Left ventricle myocardium inferior (tissue), 1 donor: Measurements from ENCODE around the gene HSPA12A. TPM values are rescaled to one million over a fixed set of nuclear protein-coding genes. Genes with fewer than 3 reads are reported as not detected.
A peak's percentile ranks its signal among the peaks of the same experiment; 100 is the strongest.

Source experiments
- DNase-seq: peaks from one replicate; pipeline ENCODE4 v3.0.0-alpha.2; 2020
- H3K27ac ChIP-seq: fragments of 200-600 bp; replicated peaks from 2 replicates; pipeline ENCODE4 v1.8.0; 2021
- H3K27me3 ChIP-seq: fragments of 200-600 bp; 2 replicates; pipeline ENCODE4 v1.8.0; 2021; ENCODE audit warnings: low read depth
- H3K36me3 ChIP-seq: fragments of 200-600 bp; 2 replicates; pipeline ENCODE4 v1.8.0; 2021
- H3K4me1 ChIP-seq: fragments of 200-600 bp; 2 replicates; pipeline ENCODE4 v1.8.0; 2021
- H3K4me3 ChIP-seq: fragments of 200-600 bp; 2 replicates; pipeline ENCODE4 v1.8.0; 2021; ENCODE audit warnings: mild to moderate bottlenecking, moderate library complexity
- H3K9me3 ChIP-seq: fragments of 200-600 bp; replicated peaks from 2 replicates; pipeline ENCODE4 v1.8.0; 2021
- intact Hi-C: fragments of 100-400 bp; cut with micrococcal nuclease; formaldehyde crosslinking; loops from one replicate; pipeline ENCODE4 v1.11.0; 2022
- total RNA-seq: library from RNA; stranded (reverse); fragmentation: NEBNext Ultra II Directional; extraction: Animal tissue kit (Norgen Biotek cat#: 25700); gene quantifications from one replicate; pipeline ENCODE4 v1.2.1, GENCODE V29; 2021
- TF ChIP-seq, protein P1 (sequence below): fragments of 200-600 bp; IDR thresholded peaks from 2 replicates; pipeline ENCODE4 v1.8.0; 2021; ENCODE audit warnings: antibody characterized with exemption, mild to moderate bottlenecking, borderline replicate concordance
- donor health status: DM: no; HTN: yes; CAD: no; lungs with severe emphysema.

The HSPA12A gene
- total RNA-seq, 1 donor from 2014 or later, result 15.0 TPM

DNA sequence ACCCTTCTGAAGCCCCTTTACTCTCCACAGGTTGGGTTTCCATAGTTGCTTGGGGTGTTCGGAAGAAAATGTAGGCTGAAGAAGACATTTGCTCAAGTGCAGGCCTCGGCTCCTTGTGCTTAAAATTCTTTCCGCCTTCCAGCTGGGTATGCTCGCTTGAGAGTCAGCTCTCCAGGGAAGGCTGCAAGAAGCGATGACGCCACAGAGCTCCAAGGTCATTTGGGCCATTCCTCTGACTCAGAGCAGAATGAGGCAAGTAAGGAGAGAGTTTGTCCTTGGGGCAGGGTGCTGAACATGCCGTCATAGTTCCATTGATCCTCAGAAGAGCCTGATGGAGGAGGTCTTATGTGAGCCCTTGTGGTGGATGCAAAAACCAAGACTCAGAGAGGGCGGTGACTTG is 27.4 kb upstream of the HSPA12A start:
- intact Hi-C loops, result no loop called here
- TF ChIP-seq, protein P1, sequence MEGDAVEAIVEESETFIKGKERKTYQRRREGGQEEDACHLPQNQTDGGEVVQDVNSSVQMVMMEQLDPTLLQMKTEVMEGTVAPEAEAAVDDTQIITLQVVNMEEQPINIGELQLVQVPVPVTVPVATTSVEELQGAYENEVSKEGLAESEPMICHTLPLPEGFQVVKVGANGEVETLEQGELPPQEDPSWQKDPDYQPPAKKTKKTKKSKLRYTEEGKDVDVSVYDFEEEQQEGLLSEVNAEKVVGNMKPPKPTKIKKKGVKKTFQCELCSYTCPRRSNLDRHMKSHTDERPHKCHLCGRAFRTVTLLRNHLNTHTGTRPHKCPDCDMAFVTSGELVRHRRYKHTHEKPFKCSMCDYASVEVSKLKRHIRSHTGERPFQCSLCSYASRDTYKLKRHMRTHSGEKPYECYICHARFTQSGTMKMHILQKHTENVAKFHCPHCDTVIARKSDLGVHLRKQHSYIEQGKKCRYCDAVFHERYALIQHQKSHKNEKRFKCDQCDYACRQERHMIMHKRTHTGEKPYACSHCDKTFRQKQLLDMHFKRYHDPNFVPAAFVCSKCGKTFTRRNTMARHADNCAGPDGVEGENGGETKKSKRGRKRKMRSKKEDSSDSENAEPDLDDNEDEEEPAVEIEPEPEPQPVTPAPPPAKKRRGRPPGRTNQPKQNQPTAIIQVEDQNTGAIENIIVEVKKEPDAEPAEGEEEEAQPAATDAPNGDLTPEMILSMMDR, result no peak
- Histone ChIP-seq H3K4me1 (peaks cover 54% of the 10 kb centered on the region), H3K27ac (peak overlapping the region; percentile 72), H3K9me3 (peaks cover 7% of the 10 kb centered on the region), H3K36me3 (peaks cover 3% of the 10 kb centered on the region), H3K4me3 (no peak overlapping the region), H3K27me3 (peaks cover 5% of the 10 kb centered on the region)
- no peak for DNase-seq

DNA sequence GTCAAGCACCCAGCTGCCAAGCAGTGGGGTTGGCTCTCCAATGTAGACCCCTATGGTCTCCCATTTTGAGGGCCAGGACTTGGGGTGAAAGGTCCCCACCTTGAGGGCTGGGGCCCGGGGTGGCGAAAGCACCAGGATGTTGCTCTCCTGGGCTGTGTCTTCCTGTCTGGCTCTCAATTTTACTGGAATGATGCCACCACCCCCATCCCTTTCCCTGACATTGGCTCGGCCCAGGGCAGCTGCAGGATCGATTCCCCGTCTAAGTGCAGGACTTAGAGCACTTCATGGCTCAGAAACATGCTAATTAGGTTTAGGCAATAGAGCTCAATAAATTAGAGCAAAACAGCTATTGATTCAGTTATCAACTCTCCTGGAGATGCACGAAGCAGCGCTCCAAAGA is 27.0 kb upstream of the HSPA12A start:
- no peak for DNase-seq
- Histone ChIP-seq H3K36me3 (peaks cover 3% of the 10 kb centered on the region), H3K4me3 (no peak overlapping the region), H3K27ac (peak overlapping the region; percentile 23), H3K27me3 (peaks cover 6% of the 10 kb centered on the region), H3K9me3 (peaks cover 11% of the 10 kb centered on the region), H3K4me1 (peaks cover 50% of the 10 kb centered on the region)
- TF ChIP-seq, protein P1, result no peak
- intact Hi-C loops, result no loop called here

DNA sequence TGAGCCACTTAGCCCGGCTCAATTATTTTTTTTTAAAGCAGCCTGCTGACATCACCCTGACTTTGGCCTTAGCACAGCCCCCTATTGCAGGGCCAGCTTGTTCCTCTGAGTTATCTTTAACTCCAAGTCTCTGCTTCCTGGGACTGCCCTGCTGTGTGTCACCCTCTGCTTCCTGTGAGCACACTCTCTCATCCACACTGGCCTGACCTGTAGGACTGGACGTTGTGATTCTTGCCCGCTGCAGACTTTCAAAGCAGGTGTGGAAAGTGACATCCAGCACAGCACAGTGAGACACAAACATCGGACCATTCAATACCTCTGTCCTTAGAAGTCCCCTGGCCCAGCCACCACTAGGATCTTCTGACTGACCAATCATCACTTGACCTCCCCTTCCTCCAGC is 26.4 kb upstream of the HSPA12A start:
- Histone ChIP-seq H3K4me1 (peaks cover 50% of the 10 kb centered on the region), H3K27me3 (peaks cover 6% of the 10 kb centered on the region), H3K4me3 (no peak overlapping the region), H3K36me3 (peaks cover 3% of the 10 kb centered on the region), H3K9me3 (peaks cover 12% of the 10 kb centered on the region), H3K27ac (peak overlapping the region; percentile 23)
- intact Hi-C loops, result no loop called here
- TF ChIP-seq, protein P1, result no peak
- no peak for DNase-seq

DNA sequence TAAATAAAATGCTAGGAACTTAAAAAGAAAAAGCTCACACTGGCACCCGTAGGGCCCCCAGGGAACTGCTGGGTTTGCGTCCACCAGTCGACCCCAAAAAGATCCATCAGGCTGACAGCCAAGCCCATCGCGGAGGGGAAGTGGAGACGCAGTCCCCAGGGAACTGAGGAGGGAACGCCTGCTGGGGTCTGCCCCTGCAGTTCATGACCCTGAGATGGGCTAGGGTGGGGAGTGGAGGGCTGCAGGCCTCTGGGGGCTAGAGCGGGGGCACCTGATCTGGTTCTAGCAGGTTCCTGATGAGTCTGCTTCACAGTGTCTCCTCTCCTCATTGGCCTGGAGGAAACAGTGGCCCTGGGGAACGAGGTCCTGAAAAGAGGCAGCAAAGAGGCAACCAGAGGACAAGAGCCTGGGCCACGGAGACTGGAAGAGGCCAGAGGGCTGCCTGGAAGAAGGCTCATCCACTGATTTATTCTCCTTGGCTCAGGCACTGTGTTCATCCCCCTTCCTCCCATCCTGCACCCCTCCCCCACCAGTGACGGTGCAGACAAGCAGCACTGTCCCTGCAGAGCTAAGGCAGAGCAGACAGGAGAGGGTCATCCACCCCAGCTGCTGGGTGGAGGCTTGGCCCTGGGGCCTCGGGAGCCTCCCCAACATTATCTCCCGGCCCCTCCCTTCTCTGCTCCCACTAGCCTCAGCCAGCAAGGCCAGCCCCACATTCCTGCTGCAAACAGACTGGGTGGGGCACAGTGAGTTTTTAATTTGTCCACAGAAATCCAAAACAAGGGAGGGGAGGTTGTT is 24.7 kb upstream of the HSPA12A start:
- intact Hi-C loops, result no loop called here
- Histone ChIP-seq H3K4me3 (no peak overlapping the region), H3K36me3 (peaks cover 3% of the 10 kb centered on the region), H3K9me3 (peaks cover 12% of the 10 kb centered on the region), H3K27me3 (peaks cover 6% of the 10 kb centered on the region), H3K27ac (no peak overlapping the region), H3K4me1 (peaks cover 49% of the 10 kb centered on the region)
- TF ChIP-seq, protein P1, result no peak
- DNase-seq, result peak; percentile 40

DNA sequence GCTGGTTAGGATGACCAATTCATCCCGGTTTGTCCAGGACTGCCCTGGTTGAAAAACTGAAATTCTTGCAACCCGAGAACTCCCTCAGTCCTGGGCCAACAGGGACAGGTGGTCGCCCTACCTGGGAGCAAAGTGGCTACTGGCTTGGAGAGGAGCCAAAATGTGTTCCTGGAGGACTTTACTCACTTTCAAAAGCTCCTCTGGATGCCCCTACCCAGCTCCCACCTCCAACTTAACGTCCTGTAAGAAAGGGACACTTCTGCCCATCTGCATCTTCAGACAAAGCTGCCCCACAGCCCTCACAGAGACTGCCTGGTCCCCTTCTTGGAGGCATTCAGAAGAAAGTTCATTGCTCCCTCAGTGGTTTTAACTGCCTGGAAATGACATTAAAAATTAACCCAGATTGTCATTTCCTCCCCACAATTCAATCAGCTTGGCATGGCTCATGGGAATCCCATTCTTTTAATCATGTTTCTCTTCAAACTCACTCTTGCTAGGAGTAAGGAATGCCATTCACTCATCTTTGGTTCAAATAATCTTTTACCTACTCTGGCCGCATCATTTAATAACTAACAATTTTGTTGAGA is 24.0 kb upstream of the HSPA12A start:
- peaks cover 12% of the 10 kb centered on the region for H3K9me3 ChIP-seq
- H3K36me3 ChIP-seq, result peaks cover 3% of the 10 kb centered on the region
- TF ChIP-seq, protein P1, result no peak
- H3K27ac ChIP-seq, result no peak overlapping the region
- H3K4me1 ChIP-seq, result peaks cover 44% of the 10 kb centered on the region
- peaks cover 6% of the 10 kb centered on the region for H3K27me3 ChIP-seq
- no peak for DNase-seq
- intact Hi-C loops, result no loop called here
- no peak overlapping the region for H3K4me3 ChIP-seq
